Right lung (tissue), 10 donors: ENCODE data around the gene LRP2BP. TPM values are rescaled to one million over a fixed set of nuclear protein-coding genes. Genes with fewer than 3 reads are reported as not detected.

ENCODE experiments used
- DNase-seq, 2 donors: peaks; one replicate each; pipeline ENCODE4 v3.0.0-alpha.2; 2013
- long read RNA-seq, 8 donors: transcript quantifications; one replicate each; lab custom pipeline, GENCODE V29; 2026
- polyA plus RNA-seq, 5 donors: library from polyadenylated mRNA; unstranded; fragments of 120-200 nt; gene quantifications; one replicate each; pipeline versions ENCODE4 v1.2.1 to v1.2.3, GENCODE V29; 2013; ENCODE audit warnings: inconsistent platforms in 1 of 5, low replicate concordance in 1 of 5; ENCODE audit not compliant: insufficient read length in 5 of 5, insufficient read depth in 1 of 5

The LRP2BP gene
- 1 to 10 TPM; 4.5 to 5.8 (median 5.1) TPM for polyA plus RNA-seq
- long read RNA-seq, donor 1, partial matches to known transcripts, result 43 of 43 reads
- long read RNA-seq, donor 1, other reads (novel, unspliced or antisense), result 0 of 43 reads
- long read RNA-seq, donor 2, partial matches to known transcripts, result 8 of 8 reads
- long read RNA-seq, donor 2, other reads (novel, unspliced or antisense), result 0 of 8 reads
- long read RNA-seq, donor 3, partial matches to known transcripts, result 6 of 6 reads
- long read RNA-seq, donor 3, other reads (novel, unspliced or antisense), result 0 of 6 reads
- long read RNA-seq, donor 4, partial matches to known transcripts, result 45 of 71 reads
- long read RNA-seq, donor 4, other reads (novel, unspliced or antisense), result 26 of 71 reads
- long read RNA-seq, donor 5, partial matches to known transcripts, result 8 of 8 reads
- long read RNA-seq, donor 5, other reads (novel, unspliced or antisense), result 0 of 8 reads
- long read RNA-seq, donor 6, partial matches to known transcripts, result 5 of 15 reads
- long read RNA-seq, donor 6, other reads (novel, unspliced or antisense), result 10 of 15 reads
- long read RNA-seq, donor 7, partial matches to known transcripts, result 7 of 25 reads
- long read RNA-seq, donor 7, other reads (novel, unspliced or antisense), result 17 of 25 reads
- long read RNA-seq, donor 8, result 0 reads

DNA sequence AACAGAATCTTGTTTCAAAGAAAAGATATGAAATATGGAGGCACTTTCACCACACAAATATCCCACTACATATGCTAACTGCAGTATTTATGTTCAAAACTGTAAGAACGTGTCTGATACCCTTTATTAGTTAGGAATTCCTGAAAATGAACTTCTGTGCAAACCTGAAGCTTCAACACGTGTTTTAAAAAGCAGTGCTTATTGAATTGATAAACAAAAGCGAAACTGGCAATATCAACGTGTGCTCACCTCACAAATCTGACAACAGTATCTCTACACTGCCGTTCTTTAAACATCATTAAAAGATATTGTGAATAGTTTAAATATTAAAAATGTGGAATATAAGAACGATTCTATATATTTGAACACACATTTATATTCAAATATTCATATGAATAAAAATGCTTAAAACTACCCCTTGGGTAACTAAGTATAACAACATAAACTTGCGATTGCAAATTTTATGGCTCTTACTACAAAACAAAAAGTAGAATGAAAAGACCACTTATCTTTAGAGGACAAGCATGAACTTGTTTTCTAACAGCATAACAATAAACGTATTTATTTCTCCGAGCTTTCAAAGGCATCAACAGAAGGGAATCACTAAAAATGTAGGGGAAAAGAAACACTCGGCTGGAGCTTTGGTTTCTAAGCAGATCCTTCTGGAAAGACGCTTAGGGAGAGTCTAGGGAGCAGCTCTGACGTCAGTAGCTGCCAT, at the start of gene LRP2BP:
TSS of gene LRP2BP (minus strand) at position 687 of the 718 bp plus-strand sequence. CDS start 17,738 bp downstream, outside the sequence.
- DNase-seq, result peak in 1 of 2 donors; percentile 42

DNA sequence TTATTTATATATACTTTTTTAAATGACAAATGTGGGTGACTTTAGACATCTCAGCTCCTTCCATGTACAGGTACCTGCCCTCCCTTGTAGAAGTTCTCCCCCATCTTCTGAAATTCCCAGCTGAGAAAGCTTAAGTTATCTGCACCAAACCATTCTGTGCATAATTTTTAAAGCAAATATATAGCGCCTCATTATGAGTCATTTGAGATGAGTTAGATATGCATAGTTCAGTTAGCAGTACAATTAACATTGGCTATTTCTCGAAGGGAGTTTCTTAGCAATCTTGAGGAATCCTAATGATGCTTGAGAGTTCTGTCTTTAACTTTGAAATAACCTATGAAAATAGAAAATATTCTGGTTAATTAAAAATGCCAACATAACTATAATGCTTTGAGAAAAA, 49.5 kb upstream of the LRP2BP start:
- DNase-seq, result no peak

- no peak for DNase-seq
Observed at GRCh38 chr4:185441479-185441878, 45.8 kb upstream of the LRP2BP start.

- no peak for DNase-seq
Observed at GRCh38 chr4:185437809-185438208, 42.1 kb upstream of the LRP2BP start.

- no peak for DNase-seq
Observed at GRCh38 chr4:185435466-185435865, 39.7 kb upstream of the LRP2BP start.

DNA sequence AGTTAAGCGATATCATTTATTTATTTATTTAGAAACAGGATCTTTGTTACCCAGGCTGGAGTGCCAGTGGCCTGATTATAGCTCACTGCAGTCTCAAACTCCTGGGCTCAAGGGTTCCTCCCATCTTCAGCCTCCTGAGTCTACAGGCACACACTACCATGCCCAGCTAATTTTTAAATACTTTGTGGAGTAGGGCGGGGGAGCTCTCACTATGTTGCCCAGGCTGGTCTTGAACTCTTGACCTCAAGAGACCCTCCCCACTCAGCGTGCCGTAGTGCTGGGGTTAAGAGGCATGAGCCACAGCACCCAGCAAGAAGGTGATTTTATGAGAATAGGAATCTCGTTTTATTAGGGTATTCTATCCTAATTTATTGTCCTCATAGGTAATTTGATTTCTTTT, 33.9 kb upstream of the LRP2BP start:
- no peak for DNase-seq

DNA sequence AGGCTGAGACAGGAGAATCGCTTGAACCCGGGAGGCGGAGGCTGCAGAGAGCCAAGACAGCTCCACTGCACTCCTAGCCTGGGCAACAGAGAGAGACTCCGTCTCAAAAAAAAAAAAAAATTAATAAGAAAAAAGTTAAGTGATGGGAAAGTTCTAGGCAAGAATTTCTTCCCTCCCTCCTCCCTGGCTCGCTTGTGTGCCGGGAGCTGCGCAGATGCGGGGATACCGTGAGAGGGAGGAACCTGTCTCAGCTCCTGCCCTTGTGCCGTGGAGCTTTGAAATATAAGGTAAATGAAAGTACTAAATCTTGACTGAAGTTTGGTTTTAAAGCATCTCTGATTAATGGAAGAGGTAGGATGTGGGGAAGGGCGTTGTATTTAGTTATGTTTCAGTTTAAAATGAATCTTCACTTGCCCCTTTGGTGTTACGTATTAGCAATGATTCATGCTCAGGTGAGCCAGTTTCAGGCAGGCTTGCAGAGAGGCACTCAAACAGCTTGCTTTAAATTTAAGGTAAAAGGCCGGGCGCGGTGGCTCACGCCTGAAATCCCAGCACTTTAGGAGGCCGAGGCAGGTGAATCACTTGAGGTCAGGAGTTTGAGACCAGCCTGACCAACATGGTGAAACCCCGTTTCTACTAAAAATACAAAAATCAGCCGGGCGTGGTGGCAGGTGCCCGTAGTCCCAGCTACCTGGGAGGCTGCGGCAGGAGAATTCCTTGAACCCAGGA, 31.4 kb upstream of the LRP2BP start:
- no peak for DNase-seq

DNA sequence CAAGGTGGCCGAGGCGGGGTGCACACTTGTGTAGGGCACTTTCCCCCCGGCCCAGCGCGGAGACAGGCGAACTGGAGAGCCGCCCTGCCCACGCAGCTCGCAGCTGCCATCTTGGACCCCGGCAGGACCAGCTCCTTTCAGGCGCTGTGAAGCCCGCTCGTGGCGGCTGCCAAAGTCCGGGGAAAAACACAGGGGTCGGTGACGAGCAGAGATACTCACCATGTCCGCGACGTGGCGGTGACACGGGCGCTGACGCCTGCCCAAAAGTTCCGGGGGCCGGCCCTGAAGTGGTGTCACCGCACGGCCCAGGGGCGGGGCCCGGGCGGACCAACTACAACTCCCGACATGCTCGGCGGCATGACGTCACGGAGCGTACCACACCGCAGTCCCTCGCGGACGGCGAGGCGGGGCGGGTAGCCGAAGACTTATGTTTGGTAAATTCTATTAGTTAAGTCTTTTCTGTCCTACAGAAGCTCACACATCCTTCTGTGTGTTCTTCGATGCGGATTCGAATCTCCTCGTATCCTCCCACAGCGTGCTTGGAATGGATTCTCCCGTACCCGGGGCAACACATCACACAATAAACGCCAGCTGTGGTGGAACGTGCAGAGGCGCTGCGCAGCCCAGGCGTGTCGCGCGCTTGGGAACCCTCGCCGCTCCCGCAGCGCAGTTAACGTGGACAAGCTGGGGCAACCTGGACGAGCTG, 30.1 kb upstream of the LRP2BP start, which contains the start of gene UFSP2:
TSS of gene UFSP2 (minus strand) at position 318 of the 706 bp plus-strand sequence. CDS start at position 222, 96 bp downstream.
- DNase-seq, result peak; percentile 96

GRCh38 chr4:185424905-185425646, 29.4 kb upstream of the LRP2BP start:
- DNase-seq, result no peak

- DNase-seq, result peak; percentile 45 to 55
Observed at GRCh38 chr4:185421366-185422124, 25.8 kb upstream of the LRP2BP start.

DNA sequence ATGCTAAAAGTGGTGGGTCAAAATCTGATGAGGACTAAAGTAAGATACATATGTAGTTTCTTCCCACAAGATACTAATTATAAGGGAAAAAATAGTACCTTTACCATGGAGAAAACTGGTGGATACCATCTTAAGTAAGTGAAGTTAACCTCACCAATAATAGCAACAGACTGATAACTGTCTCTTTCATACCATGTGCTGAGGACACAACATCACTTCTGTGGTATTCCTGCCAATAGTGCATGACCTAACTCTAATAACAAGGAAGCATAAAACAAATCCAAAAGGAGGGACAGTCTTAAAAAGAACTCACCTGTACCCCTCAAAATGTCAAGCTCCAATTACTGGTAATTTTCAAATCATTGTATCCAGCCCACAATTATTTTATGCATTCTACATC, 21.2 kb upstream of the LRP2BP start:
- DNase-seq, result no peak

DNA sequence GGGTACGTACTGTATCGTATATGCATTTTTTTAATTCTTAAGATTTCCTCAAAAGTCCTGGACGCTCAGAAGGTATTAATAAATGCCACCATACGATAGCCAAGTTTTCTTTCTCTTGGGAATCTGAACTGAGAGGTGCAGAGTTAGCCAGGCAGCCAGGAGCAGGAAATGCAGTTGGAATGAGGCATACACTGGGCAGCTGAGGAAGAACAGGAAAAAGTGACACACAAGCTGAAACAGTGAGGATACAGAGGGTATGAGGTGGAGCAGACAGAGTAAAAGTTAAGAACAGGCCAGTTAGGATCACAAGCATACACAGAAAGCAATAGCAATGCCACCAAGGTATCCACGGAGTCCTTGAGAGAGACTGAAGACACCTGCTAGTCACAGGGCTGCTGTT, 16.7 kb upstream of the LRP2BP start:
- no peak for DNase-seq

- DNase-seq, result no peak
Observed at GRCh38 chr4:185411849-185412248, 16.1 kb upstream of the LRP2BP start.

- no peak for DNase-seq
Observed at GRCh38 chr4:185408432-185408831, 12.7 kb upstream of the LRP2BP start.

DNA sequence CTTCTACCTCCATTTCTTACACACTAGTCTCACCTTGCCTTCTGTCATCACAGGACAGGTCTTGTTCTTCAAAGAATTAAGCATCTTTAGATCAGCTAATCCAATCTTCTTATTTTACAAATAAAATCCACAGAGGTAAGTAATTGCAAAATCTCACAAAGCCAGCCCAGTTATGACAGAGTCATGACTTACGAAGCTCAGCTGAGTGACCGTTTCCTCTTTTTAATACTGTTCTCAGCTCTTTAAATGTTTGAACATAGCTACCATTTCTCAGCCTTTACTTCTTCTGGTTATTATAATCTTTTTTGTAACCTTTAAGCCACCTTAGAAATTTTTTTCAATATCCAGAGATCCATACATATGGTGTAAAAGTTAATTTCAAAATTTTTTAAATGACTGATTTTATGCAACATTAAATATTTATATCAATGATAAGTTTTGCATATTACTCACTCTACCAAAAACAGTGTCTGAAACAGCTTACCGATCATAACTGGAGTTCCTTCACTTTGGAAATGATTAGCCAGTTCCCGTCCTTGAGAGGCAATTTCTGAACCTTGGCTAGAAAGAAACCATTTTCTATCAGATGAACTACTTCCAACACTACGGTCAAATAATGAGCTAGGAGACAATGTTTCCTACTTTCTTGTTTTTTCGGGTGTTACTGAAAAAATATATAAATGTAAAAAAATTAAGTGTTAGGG, 9.7 kb upstream of the LRP2BP start:
- no peak for DNase-seq

DNA sequence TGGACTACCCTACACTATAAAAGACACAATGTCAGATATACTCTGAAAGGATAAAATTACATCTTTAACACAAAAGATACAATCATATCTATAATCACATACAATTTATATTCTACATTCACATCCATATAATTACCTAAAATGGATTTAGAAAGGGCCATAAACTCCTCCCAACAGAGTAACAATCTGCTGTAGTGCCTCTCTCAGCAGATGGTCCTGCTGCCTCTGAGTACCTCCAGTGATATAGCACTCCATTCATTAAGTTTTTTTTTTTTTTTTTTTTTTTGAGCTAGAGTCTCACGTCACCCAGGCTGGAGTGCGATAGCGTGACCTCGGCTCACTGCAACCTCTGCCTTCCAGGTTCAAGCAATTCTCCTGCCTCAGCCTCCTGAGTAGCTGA, 8.3 kb upstream of the LRP2BP start:
- DNase-seq, result no peak

DNA sequence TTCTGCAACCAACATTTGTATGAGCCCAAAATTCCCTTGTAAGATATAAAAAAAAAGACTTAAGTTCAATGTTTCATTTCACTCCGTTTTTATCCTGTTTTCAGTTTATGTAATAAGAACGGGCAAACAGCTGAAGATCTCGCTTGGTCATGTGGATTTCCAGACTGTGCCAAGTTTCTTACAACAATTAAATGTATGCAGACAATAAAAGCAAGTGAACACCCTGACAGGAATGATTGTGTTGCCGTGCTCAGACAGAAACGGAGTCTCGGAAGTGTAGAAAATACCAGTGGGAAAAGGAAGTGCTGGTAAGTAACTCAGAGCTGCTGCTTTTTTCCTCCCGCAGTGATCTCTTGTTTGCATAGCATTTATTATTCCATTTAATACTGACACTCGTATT, 3.7 kb upstream of the LRP2BP start:
- no peak for DNase-seq

DNA sequence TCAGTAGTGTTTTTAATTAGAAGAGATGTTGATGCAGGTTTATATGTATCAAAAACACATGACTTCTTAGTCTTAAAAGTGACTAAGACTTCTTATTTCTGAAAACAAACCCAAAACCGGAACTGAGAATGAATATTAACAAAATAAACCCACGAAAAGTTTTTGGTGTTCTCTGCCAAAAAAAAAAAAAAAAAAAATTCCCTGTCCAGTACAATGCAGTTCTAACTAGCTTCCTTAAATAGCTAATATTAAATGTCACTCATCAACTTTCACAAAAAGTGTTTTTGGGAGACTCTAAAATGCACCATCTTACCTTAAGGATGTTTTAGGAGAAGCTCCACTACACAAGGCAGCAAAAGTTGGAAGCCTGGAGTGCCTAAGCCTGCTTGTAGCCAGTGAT, 2.9 kb upstream of the LRP2BP start:
- DNase-seq, result no peak
